ENCODE measurements around the gene XYLT1.
"Not testable (repeated sequence)": the region's sequence is repeated elsewhere in the genome, so short reads cannot be mapped to it uniquely, and the experiment has no call there.

XYLT1 gene

DNA sequence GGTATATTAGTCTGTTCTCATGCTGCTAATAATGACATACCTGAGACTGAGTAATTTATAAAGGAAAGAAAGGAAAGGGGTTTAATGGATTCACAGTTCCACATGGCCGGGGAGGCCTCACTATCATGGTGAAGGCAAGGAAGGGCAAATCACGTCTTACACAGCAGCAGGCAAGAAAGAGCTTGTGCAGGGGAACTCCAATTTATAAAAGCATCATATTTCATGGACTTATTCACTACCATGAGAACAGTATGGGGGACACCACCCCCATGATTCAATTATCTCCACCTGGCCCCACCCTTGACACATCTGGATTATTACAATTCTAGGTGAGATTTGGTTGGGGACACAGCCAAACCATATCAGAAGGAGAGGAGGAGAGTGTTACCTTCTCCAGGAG is 17.7 kb upstream of the XYLT1 start:
- DNase-seq, result no peak

DNA sequence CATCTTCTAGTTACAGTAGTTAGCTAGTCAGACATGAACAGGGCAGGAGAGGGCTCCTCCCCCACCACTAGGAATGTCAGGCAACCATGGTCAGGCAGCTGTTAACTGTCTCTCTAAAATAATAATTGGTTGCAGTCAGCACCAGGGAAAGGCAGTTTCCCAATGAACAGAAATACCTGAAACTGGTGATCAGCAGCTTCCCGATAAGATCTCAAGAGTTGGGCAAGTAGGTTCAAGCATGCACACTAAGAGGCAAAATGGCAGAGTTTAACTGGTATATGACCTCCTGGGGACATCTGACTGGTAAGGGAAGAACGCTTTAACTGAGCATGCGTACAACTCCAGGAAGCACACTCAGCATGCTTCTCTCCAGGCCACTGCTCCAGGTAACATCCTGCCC is 12.6 kb upstream of the XYLT1 start:
- peak in 2 of 3 experiments; percentile 12 to 19 for DNase-seq

DNA sequence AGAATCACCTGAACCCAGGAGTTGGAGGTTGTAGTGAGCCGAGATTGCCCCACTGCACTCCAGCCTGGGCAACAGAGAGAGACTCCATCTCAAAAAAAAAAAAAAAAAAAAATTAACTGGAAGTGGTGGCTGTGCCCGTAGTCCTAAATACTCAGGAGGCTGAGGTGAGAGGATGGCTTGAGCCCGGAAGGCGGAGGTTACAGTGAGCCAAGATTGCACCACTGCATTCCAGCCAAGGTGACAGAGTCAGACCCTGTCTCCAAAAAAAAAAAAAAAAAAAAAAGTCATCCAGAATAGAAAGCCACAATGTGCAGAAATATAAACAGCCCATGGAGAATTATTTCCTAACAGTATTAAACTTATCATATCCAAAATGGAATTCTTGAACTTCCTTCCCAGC is 11.6 kb upstream of the XYLT1 start:
- DNase-seq, result not testable (repeated sequence)

DNA sequence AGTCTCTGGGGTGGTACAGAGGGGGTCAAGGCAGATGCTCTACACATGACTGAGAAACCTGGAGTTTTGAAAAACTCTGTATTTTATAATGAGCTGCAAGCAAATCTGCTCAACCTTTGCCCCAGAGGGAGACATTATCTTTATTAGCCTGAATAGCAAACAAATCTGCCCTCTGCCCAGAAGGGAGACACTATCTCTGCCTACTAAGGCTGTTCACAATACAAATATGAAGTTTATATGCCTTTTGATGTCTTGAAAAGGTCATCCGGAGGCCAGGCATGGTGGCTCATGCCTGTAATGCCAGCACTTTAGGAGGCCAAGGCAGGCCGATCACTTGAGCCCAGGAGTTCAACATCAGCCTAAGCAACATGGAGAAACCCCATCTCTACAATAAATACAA is 11.0 kb upstream of the XYLT1 start:
- no peak for DNase-seq

DNA sequence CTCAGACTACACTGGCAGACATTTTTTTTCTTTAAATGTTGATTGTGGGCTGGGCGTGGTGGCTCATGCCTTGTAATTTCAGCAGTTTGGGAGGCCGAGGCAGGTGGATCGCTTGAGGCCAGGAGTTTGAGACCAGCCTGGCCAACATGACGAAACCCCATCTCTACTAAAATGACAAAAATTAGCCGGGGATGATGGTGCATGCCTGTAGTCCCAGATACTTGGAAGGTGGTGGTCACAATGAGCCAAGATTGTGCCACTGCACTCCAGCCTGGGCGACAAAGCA is 6.4 kb upstream of the XYLT1 start:
- not testable (repeated sequence) for DNase-seq

DNA sequence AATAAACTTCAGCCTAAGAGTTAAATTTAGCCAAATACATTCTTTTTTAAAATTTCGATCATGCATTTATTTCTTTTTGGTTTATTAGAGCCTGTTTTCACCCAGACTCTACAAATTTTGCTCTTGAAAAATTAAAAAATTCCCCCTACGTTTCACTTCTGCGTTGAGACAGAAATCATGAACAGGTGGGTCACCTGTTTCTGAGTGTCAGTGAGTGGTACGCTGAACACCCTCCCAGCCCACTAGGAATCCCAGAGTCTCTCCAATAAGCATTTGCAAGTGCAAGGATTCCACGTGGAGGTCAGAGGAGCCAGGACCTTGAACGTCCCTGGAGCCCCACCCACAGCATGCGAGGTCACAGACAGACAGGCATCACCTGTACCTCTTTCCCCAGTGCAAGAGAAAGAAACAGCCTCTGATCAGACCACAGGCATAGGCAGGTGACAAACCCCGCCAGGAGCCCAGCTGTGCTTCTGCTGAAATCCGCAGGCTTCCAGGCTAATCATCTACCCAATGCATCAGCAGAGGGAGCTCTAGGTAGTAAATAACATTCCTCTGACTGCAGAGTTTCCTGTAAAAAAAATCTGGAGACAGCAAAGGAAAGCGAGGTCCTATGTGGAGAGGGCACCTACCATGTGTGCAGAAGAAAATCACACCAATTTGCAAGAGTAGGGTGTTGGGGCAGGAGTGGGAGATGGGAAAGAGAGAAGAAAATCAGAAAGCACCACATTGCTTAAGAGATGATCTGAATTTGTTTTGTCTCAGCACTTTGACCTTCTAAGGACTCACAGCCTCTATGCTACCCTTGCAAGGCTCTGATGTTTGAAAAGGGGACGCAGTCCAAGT is 5.9 kb upstream of the XYLT1 start:
- DNase-seq, result peak; percentile 53 to 77 (median 56)

DNA sequence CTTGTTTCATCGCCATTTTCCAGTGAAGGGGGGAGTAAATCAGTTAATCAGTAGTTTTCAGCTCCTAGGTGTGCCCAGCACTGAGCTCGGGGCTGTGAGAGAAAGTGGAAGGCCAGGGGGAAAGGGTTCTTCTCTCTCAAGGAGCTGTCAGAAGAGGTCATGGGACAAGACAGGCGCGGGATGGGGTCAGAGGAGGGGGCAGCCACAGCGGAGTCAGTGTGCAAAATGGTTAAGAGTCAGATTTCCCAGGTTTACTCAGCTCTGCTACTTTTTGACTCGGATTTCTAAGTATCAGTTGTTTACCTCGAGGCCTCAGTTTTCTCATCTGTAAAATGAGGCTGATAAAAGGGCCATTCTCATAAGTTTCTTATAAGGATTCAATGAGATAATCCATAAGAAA is 4.3 kb upstream of the XYLT1 start:
- DNase-seq, result no peak

DNA sequence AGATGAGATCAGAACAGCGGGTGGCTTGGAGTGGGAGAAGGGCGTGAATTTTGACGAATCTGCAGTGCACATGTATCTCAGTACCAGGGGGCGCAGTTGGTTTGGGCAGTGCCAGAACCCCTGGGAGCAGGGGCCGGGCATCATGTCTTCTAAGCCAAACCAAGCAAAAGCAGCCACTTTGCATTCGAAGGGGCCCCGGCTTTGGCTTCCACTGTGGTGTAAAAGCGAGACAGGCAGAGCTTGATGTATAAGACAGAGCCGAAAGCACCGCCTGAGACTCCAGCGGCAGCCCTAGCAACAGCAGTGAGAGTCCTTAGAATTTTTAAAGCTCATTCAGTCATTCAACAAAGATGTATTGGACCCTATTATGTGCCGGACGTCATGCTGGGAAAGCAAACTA is 3.8 kb upstream of the XYLT1 start:
- DNase-seq, result no peak

DNA sequence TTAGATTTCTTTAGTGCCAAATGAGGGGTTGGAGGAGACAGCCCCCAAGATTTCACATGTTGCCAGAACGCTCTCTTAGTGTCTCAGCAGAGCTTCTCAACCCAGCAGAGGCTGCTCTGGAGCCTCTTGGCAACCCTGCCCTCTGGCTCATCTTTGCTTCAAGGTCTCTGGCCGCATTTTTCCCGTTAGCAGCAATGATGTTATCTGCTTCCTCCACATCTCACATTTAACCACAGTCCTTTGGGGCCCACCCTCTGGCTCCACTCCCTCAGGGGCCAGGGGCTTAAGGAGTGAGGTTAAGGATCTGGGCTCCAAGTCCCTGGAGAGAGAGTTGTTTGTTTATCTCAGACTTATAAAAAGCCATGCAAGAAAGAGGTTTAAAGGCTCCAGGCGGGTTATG is 3.3 kb upstream of the XYLT1 start:
- DNase-seq, result no peak

DNA sequence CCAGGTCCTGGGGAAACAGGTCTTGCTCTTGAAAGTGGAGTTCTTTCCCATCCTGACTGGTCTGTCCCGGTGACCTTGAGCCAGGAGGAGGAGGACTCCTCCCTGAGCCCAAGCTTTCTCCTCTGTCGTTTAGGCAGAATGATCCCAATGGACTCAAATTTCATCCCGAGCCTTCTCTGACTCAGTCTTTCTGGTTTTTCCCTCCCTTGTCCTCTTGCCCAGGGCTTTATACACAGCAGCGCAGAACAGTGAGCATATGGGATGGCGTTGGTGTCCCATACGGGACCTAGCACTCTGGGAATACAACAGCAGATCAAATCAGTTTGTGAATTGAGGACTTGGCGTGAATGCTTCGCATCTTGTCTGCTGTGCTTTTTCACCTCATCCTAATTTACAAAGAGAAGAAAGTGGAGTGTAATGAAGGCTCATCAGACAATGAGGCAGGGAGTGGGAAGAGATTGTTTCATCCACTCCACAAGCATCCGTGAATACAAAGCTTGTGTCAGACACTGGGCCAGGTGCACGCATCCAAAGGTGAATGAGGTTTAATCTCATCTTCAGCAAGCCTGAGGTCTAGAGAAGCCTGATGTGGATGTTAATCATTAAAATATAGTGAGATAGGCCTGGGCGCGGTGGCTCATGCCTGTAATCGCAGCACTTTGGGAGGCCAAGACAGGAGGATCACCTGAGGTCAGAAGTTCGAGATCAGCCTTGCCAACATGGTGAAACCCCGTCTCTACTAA is 1.1 kb upstream of the XYLT1 start:
- no peak for DNase-seq

DNA sequence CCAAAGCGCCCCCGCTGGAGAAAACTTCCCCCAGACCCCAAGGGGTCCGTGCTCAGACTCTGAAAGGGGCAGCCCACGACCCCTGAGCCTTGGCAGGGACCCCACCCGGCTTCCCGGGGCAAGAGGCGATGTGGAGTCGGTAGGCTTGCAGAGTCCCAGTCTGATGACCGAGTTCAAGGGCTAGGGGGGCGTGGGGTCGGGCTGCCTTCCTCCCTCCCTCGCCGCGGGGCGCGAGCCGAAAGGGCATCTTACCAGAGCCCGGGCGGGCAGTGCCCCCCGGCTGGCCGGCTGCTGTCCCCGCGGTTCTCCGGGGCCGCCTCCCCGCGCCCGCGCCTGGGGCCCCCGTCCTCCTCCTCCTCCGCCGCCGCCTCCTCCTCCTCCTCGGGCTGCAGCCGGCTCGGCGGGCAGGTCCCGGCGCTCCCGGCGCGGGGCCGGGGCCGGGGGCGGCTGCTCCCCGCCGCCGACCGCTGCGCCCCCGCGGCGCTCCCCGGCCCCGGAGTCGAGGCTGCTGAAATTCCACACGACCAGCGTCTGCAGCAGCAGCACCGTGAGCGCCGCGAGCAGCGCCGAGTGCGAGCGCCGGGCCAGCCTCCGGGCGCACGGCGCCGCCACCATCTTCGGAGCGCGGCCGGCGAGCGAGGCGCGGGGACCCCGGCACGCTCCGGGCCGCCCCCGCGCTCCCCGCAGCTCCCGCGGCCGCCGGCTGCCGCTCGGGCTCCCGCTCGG is 415 bp downstream of the XYLT1 start:
- peak; percentile 2 to 56 (median 23) for DNase-seq

DNA sequence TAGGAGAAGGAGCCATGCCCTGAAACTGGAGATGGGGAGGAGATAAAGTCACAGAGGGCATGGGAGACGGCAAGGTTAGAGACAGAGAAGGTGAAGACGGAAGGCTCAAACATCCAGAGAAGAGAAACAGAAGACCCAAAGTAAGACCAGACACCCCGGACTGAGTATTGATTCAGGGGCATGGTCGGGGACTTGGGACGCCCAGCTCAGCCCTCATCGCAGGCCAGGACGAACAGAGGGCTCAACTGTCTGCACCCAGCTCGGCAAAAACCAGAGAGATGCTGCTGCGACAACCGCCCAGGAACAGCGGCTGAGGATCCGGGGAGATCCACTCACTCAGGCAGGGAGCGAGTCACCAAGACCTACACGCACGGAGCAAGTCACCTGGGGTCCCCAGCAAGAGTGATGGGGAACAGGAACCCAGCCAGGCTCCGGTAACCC is 999 bp downstream of the XYLT1 start:
- DNase-seq, result peak in 1 of 3 experiments; percentile 33

DNA sequence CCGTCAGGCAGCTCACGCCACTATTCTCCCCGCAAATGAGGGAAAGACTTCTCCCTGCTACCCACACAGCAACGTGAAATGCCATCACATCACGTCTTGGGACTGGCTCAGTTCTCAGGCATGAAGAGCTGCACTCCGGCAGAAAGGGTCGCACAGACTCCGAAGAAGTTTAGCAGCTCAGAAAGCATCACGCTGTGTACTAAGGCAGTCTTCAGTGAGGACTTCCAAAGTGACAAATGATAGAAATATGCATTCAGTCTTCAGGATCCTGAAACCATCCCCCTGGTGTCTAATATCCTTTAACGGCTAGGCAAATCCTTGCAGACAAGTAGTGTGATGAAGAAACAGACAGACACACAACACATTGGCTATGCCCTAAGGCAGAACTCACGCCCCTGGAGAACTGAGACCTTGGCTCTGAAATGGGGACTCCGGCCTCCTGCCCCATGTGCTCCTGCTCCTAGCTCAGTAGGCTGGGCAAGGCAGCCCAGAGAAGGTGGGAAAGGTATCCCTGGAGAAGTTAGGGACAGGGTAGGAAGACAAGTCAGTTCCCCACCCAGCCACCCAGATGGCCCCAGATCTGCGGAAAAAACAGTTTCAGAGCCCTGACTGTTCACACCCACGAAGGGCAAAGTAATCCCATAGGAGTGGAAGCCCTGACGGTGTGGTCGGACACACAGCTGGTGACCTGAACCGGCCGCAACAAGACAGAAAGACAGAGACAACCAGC is 1.6 kb downstream of the XYLT1 start:
- peak in 1 of 3 experiments; percentile 31 for DNase-seq

DNA sequence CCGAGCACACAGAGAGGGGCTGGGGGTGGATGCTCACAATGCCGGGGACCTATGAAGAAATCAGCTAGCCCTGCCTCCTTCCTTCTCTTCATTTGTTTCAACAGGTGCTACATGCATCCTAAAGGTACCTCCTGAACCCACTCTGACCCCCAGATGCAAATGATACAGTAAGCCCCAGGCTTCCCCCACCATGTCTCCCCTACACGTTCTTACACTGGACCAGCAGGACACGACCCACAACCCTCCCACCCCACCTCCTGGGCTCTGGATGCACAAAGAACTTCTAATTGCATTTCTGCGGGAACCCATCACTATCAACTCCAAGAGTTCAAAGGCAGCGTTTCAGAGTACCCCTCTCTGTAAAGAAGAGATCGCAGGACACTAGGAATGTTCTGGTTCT is 2.1 kb downstream of the XYLT1 start:
- DNase-seq, result no peak

DNA sequence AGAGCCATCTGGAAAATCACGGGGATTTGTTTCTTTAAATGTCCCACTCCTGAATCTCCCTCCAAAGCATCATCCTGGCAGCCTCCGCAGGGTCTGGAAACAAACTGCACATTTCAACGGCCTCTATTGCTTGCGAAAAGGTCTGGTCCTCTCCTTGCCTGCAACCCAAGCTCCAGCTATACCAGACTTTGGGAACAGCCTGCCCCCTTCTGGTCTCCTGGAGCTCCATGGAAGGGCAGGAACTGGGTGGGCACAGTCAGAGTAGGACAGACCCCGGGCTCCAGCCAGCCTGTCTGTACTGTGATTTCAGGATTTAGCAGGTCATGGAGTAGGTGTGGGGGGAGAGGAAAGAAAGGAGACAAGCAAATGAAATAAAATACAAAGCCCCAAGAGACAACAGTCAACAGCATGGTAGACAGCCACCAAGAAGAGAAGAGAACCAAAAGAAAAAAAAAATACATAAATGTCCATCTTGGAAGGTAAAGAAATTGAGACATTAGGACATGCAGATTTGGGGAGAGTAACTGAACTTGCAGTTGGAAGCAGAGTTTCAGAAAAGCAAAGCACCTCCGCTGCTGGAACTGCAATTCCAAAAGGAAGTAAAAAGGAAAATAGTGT is 2.7 kb downstream of the XYLT1 start:
- peak; percentile 5 to 48 (median 30) for DNase-seq

DNA sequence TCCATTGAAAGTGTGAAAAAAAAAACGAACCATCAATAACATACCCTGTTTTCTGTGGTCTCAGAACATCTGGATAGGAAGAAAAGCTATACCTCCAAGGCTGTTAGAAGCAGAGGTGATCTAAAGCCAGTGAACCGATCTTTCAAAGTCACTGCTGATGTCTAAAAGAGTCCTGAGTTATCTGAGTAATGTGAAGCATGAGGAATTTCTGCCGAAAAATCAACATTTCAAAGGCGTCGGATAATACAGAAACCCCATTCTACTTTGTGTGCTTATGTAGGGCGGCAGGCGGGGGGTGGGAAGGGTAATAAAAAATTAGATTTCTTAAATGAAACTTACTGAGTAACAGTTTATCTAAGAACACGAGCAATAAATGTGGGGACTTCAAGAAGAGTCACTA is 3.9 kb downstream of the XYLT1 start:
- no peak for DNase-seq

DNA sequence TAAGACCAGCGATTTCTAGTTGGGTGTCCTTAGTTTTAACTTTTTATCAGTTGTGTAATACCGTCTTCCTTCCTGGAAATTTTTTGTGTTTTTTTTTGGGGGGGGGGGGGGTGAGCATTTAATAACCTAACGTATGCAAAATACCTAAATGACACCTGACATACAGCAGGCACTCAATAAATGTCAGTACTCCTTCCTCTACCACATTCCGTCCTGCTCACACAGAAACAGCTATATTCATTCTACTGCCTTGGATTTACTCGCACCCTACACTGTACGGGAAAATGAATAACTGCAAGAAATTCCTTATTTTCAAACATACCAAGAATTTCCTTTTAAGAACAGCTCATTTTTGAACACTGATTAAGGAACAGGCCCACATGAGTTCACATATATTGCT is 5.3 kb downstream of the XYLT1 start:
- DNase-seq, result no peak

DNA sequence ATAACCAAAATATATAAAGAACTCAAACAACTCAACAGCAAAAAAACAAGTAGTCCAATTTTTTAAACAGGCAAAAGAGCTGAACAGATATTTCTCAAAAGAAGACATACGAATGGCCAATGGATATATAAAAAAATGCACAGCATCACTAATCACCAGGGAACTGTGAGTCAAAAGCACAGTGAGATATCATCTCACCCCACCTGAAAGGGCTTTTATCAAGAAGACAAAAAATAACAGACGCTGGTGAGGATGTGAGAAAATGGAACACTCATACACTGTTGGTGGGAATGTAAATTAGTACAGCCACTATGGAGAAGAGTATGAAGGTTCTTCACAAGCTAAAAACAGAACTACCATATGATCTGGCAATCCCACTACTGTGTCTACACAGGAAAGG is 7.4 kb downstream of the XYLT1 start:
- no peak for DNase-seq

DNA sequence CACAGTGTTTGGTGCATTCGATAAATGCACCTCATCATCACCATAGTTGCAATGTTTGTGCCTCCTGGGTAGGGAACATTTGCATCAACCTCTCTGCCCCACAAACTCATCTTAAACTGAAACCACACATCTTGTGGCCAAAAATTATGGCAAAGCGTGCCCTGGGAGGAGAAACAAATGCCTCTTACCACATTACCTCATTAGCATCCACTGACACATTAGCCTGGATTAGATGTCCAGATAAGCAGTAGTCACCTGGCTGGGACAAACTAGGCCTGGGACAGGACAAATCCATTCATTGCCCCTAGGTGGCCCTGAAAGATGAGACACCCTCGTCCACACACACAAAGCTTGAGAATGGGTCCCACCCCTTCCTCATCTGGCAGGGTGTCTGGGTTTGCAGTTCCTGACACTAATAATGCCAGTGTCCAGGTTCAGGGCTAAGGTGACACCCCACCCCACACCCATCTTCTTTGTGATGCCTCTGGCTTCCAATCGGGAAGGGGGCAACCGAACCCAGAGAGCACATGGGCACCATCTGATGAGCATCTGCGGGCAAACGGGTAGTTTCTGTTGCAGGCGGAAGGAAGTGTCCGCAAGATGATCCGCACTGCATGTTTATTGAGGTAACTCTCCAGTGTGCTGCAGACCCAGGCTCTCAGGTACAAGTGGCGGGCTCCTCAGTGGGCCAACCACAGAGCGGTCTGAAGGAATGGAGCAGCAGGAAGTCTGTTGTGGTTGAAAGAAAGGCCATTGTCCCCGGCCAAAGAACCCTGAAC is 8.6 kb downstream of the XYLT1 start:
- DNase-seq, result no peak

DNA sequence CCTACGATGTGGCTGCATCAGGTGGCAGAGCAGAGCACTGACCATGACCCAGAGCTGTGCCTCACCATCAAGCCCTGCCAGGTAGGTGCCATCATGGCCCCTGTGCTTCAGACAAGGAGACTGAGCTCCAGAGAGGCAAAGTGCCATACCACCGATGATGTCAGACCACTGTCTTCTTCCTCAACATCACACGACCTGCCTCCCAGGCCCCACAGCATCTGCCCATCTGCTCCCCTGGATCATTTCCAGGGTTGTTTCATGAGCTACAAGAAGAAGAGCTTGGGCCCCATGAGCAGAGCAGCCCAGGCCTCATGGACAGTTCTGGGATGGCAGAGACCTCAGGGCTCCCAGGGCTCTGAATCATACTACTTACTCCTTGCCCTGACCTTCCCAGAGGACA is 9.9 kb downstream of the XYLT1 start:
- no peak for DNase-seq

DNA sequence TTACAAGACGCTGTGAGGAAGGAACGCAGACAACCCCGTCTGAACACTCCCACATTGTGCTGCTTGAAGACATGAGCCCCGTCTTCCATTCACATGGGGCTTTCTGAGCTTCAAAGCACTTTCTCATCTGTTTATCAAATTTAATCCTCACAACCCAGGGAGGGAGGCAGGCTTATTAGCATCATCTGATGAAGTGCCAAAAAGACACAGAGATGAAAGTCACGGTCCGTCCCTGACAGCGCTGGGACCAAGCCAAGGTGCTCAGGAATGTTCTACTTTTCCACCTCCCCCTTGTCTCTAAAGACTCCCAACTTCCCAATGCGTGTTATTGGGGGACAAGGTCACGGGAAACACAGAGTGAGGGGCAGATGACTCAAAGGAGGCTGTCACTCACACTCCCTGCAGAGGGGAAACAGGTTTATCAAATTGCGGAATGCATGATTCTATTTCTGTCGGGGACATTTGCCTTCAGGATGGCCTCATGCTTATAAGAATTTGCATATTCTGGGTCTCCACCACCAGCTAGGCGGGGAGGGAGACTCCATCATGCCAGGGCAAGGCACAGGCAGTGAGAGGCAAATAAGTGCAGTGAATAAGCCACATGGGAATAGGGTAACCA is 10.7 kb downstream of the XYLT1 start:
- DNase-seq, result no peak

Data from NCI-H1417 (cell line).